Fibroblast of skin of back (primary cell): ENCODE measurements around the gene SEPTIN6.
"Not testable (repeated sequence)": the region's sequence is repeated elsewhere in the genome, so short reads cannot be mapped to it uniquely, and the experiment has no call there.

Experiments
- DNase-seq: peaks from one replicate; pipeline ENCODE4 v3.0.0-alpha.2; 2013

Gene SEPTIN6

DNA sequence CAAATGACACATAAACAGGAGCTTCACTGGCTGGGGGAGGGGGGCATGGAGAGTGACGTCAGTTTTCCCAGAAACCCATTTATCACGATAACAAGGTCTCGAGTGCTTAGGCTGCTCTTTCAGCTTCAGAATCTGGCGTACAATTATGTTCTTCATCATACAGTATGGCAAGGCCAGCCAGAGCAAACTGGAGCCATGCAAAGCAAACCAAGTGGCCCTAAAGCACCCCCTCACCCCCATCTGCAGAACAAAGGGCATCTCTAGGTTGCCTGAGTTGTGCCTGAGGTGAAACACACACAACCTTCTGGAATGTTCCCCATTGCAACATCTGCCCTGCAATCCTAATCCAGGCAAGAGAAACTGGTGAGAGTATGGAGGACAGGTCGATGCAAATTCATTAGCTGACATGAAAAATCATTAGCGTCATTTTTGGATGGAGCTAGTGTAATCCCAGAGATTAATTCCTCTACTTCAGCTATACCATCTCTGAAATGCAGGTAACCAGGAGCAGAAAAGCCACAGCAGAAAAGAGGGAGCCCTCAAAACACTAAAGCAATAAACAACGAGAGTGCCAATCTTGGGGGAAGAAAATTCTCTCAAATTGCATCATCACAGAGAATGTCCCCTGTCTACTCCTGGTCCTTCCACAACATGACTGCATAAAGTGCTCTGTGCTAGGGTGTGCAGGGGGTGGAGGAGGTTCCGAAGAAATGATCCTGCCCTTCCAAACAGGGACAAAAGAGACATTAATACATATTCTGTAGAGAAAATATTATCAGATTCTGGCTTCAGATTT, 1.8 kb downstream of the SEPTIN6 start:
- peak; percentile 39 for DNase-seq

DNA sequence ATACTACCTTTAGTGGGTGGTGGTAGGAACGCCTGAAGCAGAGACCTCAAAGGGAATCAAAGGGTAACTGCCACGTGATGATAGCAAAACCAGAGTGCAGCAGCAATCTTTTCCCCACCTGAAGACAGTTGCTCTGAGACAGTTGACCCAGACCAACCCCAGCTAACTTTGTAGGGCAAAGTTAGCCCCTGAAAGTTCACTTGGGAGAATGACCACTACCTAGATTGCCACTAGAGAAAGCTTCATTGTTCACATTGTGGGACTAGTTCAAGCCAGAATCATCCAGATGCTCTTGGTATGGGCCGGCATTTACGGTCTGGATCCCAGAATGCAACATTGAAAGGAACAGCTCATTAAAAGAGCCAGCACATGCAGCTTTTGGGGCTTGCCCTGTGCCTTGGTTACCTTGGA, 4.1 kb downstream of the SEPTIN6 start:
- DNase-seq = no peak

DNA sequence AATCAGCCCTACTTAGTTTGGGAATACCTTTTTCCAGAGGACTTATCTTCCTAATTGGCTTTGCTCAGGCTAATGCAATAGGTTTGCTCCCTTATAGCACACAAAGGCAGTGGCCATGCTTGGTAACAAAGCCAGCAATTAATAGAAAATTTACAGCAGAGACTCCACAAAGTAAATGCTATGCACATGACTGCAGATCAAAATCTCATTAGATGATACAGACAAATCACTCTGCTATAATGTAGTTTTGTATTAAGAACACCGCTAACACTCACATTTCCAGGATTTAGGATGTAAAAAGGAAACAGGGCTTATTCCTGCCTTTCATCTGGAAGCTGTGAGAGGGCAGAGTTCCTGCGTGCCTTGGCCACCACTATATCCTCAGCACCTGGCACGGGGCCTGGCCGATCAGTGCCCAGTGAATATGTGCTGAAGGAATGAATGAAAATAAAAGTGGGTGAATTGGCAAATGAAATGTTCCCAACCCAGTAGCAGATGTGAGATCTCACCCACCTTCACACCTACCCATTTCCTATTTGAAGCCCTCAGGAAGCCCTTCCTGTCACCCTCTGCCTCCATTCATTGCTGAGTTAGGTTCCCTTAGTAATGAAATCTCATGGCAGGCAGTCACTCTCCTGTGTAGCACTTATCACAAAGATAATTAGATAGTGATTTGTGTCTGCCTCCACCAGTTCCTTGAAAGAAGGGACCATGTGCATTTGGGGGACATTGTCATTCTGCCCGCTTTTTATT, 5.1 kb downstream of the SEPTIN6 start:
- DNase-seq = no peak

DNA sequence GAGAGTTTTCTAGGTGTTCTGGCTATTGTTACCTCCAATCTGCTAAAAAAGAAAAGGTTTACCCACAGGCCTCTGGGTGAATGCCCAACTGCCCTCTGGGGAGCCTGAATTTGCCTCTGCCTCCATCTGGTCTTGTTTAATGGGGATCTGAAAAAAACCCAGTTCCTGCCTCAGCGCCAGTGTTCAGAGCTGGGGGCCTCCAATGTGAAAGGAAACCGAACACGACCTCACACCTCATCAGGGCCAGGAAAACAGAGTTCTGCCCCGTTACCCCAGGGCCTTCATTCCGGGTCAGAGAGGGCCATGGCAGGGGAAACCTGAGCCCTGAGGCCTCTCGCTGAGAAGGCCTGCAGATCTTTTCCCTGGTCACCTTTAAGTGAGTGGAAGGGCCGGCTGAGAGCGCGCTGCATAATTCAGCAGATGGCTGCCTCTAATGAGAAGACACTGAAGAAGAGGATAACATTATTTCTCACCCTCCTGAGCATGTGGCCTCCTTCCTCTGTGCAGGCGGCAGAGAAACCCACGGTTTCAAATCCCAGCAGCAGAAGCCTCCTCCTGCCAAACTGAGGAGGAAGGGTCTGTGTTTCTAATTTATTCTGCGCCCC, 6.8 kb downstream of the SEPTIN6 start:
- DNase-seq = peak; percentile 28

DNA sequence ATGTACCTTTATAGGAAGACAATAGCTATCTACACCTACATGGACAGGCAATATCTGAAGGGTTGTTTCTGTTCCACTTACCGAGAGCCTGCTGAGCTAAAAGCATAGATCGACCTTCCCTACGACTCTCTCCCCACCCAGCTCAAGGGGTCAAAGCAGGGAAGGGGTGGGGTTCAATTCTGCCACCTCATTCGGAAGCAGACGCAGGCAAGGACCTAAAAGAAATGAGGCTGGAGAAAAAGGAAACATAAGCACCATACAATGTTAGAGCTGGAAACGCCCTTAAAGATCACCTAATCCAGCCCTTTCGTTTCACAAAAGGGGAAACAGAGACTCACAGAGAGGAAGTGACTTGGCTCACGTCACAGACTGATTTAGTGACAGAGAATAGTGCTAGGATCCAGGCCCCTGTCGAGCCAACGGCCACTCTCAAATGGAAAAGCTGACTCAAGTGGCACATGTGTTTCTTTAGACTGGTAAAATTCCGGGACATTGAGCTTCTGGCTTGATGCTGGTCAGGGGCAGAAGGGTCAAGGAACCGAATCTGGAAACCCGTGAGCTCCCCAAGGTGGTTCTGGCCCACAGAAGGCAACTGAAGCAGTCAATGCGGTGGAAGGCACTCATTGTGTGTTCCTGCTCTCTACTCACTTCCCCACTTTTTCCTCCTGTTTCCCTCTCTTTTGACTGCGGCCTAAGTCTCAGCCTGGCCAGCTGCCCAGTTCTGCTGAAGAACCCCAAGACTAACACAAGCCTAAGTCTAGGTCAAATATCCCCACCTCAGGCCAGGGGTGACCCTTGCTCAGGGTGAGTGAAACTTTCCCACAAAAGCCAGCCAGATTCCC, 7.5 kb downstream of the SEPTIN6 start:
- DNase-seq = peak; percentile 26

DNA sequence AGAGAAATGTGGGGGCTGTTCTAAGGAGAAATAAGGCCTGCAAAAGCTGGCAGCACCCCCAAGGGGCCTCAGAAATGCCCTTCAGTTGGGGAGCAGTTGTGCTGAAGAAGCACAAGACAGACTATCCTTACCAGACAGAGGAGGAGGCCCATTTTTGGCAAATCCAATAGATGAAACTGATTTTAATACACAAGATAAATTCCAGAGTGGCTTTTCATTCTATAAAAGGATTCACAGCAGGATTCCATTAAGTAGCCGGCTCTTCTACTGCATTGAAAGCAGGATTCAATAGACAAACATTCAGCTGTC, 8.1 kb downstream of the SEPTIN6 start:
- peak; percentile 16 for DNase-seq

DNA sequence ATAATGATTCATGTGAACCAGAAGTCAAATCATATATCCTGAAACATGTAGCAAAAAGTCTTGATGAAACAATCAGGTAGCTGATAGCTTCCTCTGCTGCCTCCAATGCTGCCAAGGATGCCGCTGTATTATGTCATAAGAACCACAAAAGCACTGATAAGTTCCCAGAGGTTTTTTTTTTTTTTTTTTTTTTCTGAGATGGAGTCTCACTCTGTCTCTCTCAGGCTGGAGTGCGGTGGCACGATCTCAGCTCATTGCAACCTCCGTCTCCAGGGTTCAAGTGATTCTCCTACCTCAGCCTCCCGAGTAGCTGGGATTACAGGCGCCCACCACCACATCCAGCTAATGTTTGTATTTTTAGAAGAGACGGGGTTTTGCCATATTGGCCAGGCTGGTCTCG, 8.7 kb downstream of the SEPTIN6 start:
- not testable (repeated sequence) for DNase-seq

DNA sequence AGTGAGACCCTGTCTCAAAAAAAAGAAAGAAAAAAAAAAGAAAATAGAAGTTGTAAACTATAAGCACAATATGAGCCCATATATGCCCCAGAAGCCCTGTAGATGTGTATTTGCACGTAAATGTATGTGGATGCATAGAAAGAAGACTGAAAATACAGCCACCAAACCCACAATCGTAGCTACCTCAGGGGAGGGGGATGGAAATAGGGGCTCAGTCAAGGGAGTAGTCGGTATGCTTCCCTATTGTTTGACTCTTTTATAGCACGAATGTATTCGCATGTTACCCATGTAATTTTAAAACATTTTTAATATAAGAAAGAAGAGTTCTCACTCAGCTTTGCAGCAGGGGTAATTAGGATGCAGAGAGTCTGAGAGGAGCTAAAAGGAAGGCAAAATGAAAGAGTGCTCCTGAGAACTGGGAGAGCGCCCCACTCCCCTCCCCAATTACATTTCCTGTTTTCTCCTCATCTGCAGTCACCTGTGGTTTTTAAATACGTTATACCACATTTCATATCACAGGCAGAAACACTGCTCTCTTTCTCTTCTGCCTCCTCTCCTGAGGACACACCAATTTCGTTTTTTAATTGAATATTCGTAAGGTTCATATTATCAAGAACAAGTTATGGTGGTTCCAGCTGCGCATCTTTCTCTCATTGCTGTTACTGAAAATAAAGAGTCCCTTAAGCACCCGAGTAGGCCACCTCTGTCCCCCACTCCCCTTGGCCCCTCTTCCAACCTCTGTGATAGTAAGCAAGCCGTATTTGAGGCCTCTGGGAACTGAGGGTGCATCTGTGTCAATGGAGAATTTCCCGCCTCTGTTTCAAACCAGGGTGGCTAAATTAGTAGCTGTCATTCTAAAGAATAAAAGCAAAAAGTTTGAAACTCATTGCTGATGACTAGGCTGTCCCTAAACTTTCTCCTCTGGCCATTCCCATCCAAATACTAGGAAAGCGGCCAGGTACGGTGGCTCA, 10.7 kb downstream of the SEPTIN6 start:
- DNase-seq = no peak

DNA sequence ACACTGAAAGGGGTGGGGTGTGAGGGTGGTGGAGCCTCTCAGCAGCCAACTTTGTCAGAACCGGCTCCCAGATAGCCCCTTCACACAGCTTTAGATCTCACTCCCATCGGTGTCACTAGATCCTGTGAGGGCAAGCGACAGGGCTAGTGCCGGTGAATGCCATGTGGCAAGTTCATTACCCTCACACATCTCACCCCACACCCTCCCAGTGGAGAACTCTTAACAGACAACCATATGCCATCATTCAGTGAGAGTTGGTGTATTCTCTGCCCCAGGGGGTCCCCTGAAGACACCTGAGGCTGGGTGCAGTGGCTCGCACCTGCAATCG, 15.3 kb downstream of the SEPTIN6 start:
- DNase-seq = no peak

DNA sequence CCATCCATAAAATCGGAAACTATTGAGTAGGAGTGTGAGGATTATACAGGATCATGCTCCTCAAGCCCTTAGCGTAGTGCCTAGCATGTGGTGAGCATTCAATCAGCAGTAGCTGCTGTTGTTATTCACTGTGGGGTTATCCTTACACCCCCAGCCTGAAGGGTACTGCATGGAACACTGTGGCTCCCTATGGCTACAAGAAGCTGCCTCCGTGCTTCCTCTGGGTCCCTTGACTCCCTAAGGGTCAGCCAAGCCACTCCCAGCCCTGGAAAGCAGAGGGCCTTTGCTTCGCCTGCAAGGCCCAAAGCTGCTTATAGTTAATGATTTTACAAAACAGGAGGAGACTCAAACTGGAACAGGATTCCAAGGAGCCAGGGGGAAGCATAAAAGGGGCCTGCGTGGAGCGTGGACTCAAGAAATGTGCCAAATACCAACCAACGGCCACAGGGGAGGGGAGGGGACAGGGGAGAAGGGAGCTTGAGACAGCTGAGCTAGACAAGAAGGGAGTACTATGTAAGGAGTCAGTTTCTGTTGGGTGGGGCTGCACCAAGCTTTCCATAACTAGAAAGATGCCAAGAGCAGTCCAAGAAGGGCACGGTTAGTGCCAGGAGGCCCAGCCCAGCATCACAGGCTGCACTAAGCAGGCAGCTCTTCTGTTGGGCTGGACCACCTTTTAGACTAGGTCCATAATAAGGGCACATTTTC, 15.9 kb downstream of the SEPTIN6 start:
- no peak for DNase-seq

DNA sequence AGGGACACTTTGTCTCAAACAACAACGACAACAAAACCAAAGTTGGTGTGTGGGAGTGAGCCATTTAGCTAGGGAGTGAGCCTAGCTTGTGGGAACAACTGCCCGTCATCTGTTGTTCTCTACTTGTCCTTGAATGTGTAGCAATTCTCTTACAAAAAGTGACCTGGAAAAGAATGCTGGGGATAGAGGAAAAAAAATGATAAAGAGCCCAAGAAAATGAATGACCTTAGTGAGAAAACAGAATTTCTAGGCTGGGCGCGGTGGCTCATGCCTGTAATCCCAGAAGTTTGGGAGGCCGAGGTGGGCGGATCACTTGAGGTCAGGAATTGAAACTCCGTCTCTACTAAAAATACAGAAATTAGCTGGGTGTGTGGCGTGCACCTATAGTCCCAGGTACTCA, 19.6 kb downstream of the SEPTIN6 start:
- DNase-seq = no peak

DNA sequence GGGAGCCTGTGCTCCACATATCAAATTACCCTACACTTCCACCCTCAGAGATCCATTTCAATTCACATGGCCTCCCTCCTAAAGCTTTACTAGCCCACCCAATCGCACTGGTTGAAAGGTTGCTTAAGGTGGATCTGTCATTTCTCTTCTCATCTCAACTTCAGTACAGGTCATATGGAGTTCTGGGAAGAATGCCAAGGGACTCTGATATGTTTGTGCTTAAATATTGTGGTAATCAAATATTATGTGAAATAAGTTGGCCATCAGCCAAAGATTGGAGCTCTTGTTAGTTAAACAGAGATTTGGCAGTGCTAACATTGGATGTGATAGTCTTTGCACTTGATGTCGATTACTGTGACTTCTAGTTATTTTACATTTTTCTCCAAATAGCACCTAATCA, 20.5 kb downstream of the SEPTIN6 start:
- DNase-seq = no peak

DNA sequence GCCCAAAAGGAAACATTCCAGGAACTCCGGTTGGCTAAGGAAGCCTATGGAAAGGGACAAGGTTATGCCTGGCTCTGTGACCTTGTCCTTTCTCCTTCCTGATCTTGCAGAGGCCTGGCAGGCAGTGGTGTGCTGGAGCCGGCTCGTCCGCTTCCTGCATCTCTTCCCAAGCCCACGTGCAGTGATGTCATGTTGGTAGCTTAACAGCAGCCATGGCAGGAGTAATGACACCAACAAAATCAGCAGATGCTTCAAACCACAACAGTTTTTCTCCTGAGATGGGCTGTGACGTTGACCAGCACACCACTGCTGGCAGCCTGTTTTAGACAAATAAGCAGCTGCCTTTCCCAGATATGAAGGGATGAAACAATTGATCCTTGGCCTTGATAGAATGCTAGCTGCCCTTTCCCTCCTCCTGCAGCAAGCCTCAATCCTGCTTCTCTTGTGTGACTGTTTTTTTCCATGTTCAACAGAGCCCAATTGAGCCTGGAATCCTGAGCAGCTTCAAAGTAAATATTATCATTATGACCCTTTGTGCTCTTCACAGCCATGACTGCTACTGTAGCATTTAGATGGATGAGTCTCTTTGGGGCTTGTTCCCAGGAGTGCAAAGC, 23.4 kb downstream of the SEPTIN6 start:
- peak; percentile 66 for DNase-seq

DNA sequence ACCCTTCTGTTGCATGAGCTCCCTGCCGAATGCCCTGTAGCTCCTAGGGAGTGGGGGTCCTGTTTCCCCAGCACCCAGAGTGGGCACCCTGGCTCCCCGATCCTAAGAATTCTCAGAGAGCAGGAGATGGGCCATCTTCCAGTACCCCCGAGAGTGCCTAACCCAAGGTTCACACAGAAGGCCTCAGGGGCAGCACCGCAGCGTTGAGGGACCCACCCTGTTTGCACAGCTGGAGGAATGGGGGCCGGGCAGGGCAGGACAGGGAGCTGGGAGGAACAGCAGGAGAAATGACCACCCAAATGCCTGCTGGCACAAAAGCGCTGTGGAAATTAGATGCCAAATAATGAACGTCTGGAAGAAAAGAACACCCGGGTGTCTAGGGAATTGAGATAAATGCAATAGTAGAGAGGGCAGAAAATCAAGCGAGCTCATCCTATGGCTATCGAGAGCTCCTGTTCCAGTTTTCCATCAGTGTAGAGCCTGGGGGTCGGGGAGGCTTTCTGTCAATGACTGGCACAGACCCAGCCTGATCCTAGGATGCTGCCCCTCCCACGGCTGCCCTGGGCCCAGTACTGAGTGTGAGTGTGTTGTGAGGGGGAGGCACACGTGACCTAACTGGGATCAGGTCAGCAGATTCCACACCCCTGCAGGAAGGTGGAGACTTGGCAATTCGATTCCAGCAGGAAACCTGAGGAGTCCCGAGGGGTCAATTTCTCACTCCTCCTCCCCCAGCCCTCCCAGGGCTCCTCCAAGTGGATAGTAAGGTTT, 25.7 kb downstream of the SEPTIN6 start:
- DNase-seq = no peak

DNA sequence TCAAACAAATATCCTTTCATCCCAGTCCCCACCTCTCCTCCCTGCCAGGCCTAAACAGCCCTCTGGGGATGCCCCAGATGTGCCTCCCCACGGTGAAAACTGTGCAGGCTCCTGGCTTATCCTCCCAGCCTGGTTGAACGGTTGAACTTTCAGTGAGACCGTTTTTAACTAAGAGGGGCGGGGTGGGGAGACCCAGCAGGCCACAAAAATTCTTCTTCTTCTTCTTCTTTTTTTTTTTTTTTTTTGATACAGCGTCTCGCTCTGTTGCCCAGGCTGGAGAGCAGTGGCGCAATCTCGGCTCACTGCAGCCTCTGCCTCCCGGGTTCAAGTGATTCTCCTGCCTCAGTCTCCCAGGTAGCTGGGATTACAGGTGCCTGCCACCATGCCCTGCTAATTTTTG, 28.1 kb downstream of the SEPTIN6 start:
- DNase-seq = not testable (repeated sequence)

DNA sequence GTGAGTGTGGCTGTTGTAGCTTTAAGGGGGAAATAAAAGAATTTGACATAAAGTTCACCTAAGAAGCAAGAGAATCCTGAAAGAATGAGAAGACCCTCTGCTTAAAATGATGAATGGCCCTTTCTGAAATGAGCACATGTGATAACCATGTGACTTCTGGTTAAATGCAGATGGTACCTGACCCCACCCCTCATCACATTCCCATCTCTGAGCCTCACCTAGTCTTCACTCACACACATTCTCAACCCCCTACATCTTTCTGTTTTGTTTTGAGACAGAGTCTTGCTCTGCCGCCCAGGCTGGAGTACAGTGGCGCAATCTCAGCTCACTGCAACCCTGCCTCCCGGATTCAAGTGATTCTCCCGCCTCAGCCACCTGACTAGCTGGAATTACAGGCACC, 31.5 kb downstream of the SEPTIN6 start:
- no peak for DNase-seq

DNA sequence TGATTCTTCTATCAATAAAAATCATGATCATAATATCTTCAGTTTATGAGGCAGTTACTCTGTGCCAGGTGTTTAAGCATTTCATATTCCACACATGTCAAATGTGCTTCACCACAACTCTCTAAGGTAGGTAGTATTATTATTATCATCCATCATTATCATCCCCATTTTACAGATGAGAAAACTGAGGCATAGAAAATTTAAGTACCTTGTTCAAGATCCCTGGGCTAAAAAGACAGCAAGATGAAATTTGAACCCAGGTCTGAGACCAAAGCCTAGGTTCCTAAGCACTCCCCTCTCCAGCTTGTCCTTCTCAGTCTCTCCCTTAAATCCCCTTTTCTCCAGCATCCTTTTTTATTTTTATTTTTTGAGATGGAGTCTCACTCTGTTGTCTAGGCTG, 33.4 kb downstream of the SEPTIN6 start:
- no peak for DNase-seq

DNA sequence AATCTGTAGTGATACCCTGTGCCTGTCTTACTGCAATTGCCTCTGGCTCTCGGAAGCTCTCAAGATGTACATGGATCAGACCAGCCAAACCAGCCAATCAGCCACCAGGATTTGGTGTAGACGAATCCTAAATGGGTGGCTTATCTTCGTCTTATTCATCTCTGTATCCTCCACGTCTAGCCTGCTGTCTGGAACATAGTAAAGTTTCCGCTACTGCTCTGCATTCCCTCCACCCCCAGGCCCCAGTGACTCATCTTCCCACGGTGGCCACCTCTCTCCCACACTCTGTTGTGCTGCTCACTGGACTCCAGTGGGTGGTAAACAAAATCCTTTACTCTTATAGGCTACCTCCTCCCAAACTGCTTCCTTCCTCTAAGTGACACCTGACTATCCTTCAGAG, 37.8 kb downstream of the SEPTIN6 start:
- peak; percentile 74 for DNase-seq

DNA sequence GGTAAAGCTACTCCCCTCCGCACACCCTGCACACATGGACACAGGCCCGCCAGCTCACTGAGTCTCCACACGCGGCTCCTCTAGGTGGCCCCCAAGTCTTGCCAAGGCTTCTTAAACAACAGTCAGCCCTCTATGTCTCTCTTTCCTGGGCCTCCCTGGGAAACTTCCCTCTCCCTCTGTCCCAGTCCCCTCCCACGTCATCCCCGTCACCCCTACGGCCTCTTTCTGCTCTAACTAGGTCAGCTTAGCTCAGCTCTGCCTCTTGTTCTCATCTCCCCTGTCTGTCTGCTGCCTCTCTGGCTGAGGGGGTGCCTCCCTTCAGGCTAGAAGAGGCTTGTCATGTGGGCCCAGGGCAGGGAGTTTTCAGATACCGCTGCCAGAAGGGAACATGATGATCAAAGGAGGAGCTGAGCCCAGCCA, 38.8 kb downstream of the SEPTIN6 start:
- DNase-seq = peak; percentile 36

DNA sequence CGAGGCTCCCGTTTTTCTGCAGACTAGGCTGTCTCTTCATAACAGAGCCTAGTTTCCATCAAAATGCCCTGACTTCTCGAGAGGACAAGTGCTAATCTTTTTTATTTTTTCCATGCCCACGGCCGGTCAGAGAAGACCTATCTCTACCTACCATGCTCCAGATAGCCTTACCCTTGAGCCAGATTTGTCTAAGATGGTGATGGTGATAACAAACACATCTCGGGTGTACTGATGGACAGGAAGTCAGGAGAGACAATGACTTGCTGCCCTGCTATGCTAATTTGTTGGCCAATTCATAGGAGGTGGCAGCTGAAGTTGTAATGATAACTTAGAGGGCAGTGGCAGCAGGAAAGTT, 44.6 kb downstream of the SEPTIN6 start:
- DNase-seq = no peak
